Body of pancreas (tissue), 4 donors: ENCODE results near the gene SLC1A5. TPM values are rescaled to one million over a fixed set of nuclear protein-coding genes. Genes with fewer than 3 reads are reported as not detected.
"Not testable (repeated sequence)": the region's sequence is repeated elsewhere in the genome, so short reads cannot be mapped to it uniquely, and the experiment has no call there.

Experiments
- ATAC-seq: fragments of 150-250 bp; one replicate; pipeline ENCODE4 v1.9.1; 2016
- DNase-seq, 4 donors: peaks; one replicate each; pipeline ENCODE4 v3.0.0-alpha.2; 2019
- H3K27ac ChIP-seq, 4 donors: fragments of 200-600 bp; sonication (generic); 1 replicate in 3 of 4; 2 replicates in 1 of 4; pipeline versions ENCODE4 v1.5.1 to v1.6.1; 2016 to 2019; ENCODE audit warnings: mild to moderate bottlenecking in 1 of 4, mixed read lengths in 1 of 4, moderate library complexity in 1 of 4
- H3K27me3 ChIP-seq, 2 donors: fragments of 200-600 bp; sonication (generic); one replicate each; pipeline ENCODE4 v1.6.0; 2016; ENCODE audit warnings: mild to moderate bottlenecking in 1 of 2
- H3K36me3 ChIP-seq, 2 donors: fragments of 200-600 bp; sonication (generic); replicated peaks in 1 of 2; 2 replicates each; pipeline ENCODE4 v1.5.1; 2016; ENCODE audit warnings: low read depth in 2 of 2; ENCODE audit not compliant: insufficient read depth in 1 of 2
- H3K4me1 ChIP-seq: fragments of 200-600 bp; sonication (generic); one replicate; pipeline ENCODE4 v1.6.0; 2016
- H3K4me3 ChIP-seq, 2 donors: fragments of 200-600 bp; sonication (generic); 1 replicate in 1 of 2; 2 replicates in 1 of 2; pipeline ENCODE4 v1.5.1; 2016 to 2019
- H3K9me3 ChIP-seq, 3 donors: fragments of 200-600 bp; sonication (generic); 1 replicate in 2 of 3; 2 replicates in 1 of 3; pipeline ENCODE4 v1.5.1; 2016
- POLR2A ChIP-seq, 3 donors: fragments of 450-650 bp; IDR thresholded peaks; one replicate each; pipeline ENCODE4 v1.6.1; 2016; ENCODE audit warnings: antibody characterized with exemption in 3 of 3, mild to moderate bottlenecking in 2 of 3
- WGBS, 2 donors: methylation state at CpG; one replicate each; pipeline ENCODE4 v1.1.5; 2017; 5-methylcytosine and 5-hydroxymethylcytosine counted together
- intact Hi-C: fragments of 100-400 bp; cut with DNase I; formaldehyde crosslinking; loops from one replicate; pipeline ENCODE4 v1.15.1; 2023
- total RNA-seq, 2 donors: library from RNA; depleted of rRNA; stranded (reverse); fragments of >200 nt; gene quantifications; one replicate each; pipeline ENCODE4 v1.1.0, GENCODE V29; 2016
- TF ChIP-seq, protein P1 (sequence below), 7 experiments: fragments of 450-650 bp in 4 of 7; fragments of 200-600 bp in 3 of 7; sonication (generic) in 3 of 7; IDR thresholded peaks; one replicate each; pipeline ENCODE4 v1.5.1; 2016 to 2019; ENCODE audit warnings: antibody characterized with exemption in 7 of 7

The SLC1A5 gene
- total RNA-seq, 2 donors from 2014 or later = 31.4 to 39.2 TPM

DNA sequence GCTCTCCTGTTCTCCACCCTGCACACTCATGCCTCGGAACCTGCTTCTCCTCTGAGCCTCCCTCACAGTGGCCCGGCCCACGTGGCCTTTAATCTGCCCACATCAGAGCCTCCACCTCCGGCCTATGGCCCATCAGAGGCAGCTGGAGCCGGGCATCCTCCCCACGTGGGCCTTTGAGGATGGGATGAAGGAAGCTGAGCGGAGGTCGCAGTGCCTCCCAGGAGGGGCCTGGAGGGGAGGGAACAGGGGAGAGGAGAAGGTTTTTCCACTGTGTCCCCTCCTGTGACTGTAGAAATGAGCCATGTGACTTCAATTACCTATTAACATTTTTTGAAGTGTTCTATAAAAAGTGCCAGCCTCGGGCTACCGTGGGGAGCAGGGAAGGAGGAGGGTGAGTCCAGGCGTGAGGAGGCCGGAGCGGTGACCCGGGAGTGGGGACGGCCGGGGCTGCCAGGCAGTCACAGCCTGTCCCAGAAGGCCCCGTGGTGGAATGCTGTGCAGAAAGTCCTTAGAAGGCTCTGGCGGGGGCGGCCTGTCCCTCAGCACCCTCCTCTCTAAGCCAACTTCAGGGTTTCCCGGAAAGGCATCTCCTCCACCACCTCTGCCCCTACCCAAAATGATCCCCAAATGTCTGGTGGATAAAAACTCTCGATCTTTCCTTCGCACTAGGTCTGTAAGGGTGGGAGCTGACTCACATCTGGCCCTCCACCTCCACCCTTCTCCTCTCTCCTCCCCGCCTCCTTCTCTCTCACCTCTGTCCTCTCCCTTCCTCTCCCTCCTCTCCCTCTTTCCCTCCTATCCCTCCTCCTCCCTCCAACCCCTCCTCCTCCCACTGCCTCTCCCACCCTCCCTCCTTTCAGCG is 24.8 kb upstream of the SLC1A5 start:
- intact Hi-C loops = no loop called here

DNA sequence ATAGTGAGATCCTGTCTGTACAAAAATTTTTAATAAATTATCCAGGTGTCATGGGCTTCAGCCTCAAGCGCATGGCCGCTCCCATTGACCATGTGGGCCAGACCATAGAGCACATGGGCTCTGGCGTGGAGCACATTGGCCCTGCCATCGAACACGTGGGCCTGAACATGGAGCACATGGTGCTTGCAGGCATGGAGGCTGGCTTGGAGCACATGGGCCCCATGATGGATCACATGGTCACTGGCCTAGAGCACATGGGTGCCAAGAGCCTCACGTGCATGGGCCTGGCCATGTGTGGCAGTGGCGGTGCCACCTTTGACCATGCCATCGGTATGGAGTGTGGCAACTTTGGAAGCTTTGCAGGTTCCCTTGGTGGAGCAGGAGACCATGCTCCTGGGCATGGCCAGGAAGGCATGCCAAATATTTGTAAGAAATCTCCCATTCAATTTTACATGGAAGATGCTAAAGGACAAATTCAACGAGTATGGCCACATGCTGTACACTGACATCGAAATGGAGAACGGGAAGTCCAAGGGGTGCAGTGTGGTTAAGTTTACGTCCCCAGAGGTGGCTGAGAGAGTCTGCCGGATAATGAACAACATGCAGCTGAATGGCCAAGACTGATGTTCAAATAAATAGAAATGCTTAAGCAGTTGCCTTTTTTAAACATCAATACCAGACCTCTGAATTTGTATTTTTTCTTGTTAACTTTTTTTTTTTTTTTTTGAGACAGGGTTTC is 21.3 kb upstream of the SLC1A5 start:
- DNase-seq (no peak), ATAC-seq (no peak)
- intact Hi-C loops = no loop called here
- TF ChIP-seq POLR2A (IDR thresholded peaks at IDR 0.05) = no peak
- TF ChIP-seq, protein P1, sequence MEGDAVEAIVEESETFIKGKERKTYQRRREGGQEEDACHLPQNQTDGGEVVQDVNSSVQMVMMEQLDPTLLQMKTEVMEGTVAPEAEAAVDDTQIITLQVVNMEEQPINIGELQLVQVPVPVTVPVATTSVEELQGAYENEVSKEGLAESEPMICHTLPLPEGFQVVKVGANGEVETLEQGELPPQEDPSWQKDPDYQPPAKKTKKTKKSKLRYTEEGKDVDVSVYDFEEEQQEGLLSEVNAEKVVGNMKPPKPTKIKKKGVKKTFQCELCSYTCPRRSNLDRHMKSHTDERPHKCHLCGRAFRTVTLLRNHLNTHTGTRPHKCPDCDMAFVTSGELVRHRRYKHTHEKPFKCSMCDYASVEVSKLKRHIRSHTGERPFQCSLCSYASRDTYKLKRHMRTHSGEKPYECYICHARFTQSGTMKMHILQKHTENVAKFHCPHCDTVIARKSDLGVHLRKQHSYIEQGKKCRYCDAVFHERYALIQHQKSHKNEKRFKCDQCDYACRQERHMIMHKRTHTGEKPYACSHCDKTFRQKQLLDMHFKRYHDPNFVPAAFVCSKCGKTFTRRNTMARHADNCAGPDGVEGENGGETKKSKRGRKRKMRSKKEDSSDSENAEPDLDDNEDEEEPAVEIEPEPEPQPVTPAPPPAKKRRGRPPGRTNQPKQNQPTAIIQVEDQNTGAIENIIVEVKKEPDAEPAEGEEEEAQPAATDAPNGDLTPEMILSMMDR (IDR thresholded peaks at IDR 0.05) = no peak
- Histone ChIP-seq H3K27ac (no peak overlapping the region), H3K4me1 (peaks cover 4% of the 10 kb centered on the region), H3K4me3 (no peak overlapping the region), H3K36me3 (no peaks in the 10 kb centered on the region), H3K9me3 (no peaks in the 10 kb centered on the region), H3K27me3 (no peaks in the 10 kb centered on the region)
- 89 to 95% methylated on average over 13 of the region's 13 CpGs for WGBS, 2 donors

More for the DNA sequence above, 24.8 kb upstream of the SLC1A5 start:
- peak in 1 of 4 donors; percentile 21 for DNase-seq
- H3K4me1 ChIP-seq = peaks cover 4% of the 10 kb centered on the region
- no peaks in the 10 kb centered on the region for H3K9me3 ChIP-seq
- no peak overlapping the region for H3K4me3 ChIP-seq
- WGBS, 2 donors = 66 to 78% methylated on average over 23 to 24 of the region's 24 CpGs
- H3K36me3 ChIP-seq = no peaks in the 10 kb centered on the region
- no peaks in the 10 kb centered on the region for H3K27me3 ChIP-seq
- H3K27ac ChIP-seq = no peak overlapping the region
- TF ChIP-seq, protein P1 (IDR thresholded peaks at IDR 0.05) = no peak
- TF ChIP-seq POLR2A (IDR thresholded peaks at IDR 0.05) = no peak
- no peak for ATAC-seq

DNA sequence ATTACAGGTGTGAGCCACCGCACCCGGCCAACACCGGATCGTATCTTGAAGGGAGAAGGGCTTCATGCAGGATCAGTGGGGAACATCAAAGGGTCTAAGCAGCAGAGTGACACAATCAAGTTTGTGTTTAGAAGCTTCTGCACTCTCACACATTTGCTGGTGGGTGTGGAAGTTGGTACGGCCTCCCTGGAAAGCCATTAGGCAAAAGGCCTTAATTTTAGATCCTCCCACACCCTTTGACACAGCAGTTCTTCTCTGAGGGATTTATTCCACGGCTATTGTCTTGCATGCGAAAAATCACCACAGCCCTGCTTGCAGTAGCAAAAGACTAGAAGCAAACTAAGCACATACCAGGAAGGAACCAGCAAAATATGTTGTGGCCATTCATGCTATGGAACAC is 18.3 kb upstream of the SLC1A5 start:
- intact Hi-C loops = no loop called here
- DNase-seq (no peak), ATAC-seq (no peak)
- Histone ChIP-seq H3K9me3 (no peaks in the 10 kb centered on the region), H3K27me3 (no peaks in the 10 kb centered on the region), H3K4me3 (no peak overlapping the region), H3K4me1 (no peaks in the 10 kb centered on the region), H3K27ac (no peak overlapping the region), H3K36me3 (no peaks in the 10 kb centered on the region)
- no peak for TF ChIP-seq POLR2A (IDR thresholded peaks at IDR 0.05)
- TF ChIP-seq, protein P1 (IDR thresholded peaks at IDR 0.05) = no peak
- 89 to 90% methylated on average over 7 of the region's 7 CpGs for WGBS, 2 donors

DNA sequence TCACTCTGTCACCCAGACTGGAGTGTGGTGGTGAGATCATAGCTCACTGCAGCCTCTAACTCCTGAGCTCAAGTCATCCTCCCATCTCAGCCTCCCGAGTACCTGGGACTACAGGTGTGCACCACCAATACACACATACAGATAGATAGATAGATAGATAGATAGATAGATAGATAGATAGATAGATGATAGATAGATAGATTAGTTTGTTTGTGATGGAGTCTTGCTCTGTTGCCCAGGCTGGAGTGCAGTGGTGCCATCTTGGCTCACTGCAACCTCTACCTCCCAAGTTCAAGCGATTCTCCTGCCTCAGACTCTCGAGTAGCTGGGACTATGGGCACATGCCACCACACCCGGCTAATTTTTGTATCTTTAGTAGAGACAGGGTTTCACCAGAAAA is 16.0 kb upstream of the SLC1A5 start:
- intact Hi-C loops, H3K36me3 ChIP-seq, DNase-seq, ATAC-seq, H3K9me3 ChIP-seq, H3K27ac ChIP-seq, H3K27me3 ChIP-seq, H3K4me1 ChIP-seq, H3K4me3 ChIP-seq: not testable (repeated sequence)
- 88 to 89% methylated on average over 4 of the region's 4 CpGs for WGBS, 2 donors

- no peak for TF ChIP-seq POLR2A (IDR thresholded peaks at IDR 0.05)
- TF ChIP-seq, protein P1 (IDR thresholded peaks at IDR 0.05) = no peak
- 50 to 83% methylated on average over 2 of the region's 2 CpGs for WGBS, 2 donors
- Histone ChIP-seq H3K27me3 (no peaks in the 10 kb centered on the region), H3K36me3 (no peaks in the 10 kb centered on the region), H3K9me3 (no peaks in the 10 kb centered on the region), H3K27ac (no peak overlapping the region), H3K4me3 (no peak overlapping the region), H3K4me1 (no peaks in the 10 kb centered on the region)
- DNase-seq (no peak), ATAC-seq (no peak)
- intact Hi-C loops = no loop called here
Measured at GRCh38 chr19:46803555-46803954, 15.2 kb upstream of the SLC1A5 start.
